ENCODE data around the gene BRD3.

The BRD3 gene

GRCh38 chr9:134029248-134030226 lies 38.3 kb downstream of the BRD3 start:
- no peaks in the 10 kb centered on the region for H3K9me3 ChIP-seq (ENCODE audit: severe bottlenecking)
- peak; percentile 80 for DNase-seq
- 0 out of 2 replicates have a peak overlapping the region, but pooled peaks have one; percentile 8 for H3K4me3 ChIP-seq (ENCODE audit: low read depth, low read length)
- H3K27me3 ChIP-seq (ENCODE audit: insufficient read depth, low read depth, severe bottlenecking) = no peaks in the 10 kb centered on the region
- no peak for TF ChIP-seq CTCF (IDR thresholded peaks at IDR 0.05; ENCODE audit: low read depth, low read length)
- peaks cover 60% of the 10 kb centered on the region for H3K36me3 ChIP-seq
- peak overlapping the region; percentile 82 for H3K27ac ChIP-seq

- Histone ChIP-seq H3K27me3 (ENCODE audit: insufficient read depth, low read depth, severe bottlenecking) (no peaks in the 10 kb centered on the region), H3K27ac (peak overlapping the region; percentile 82), H3K4me3 (ENCODE audit: low read depth, low read length) (no peak overlapping the region), H3K9me3 (ENCODE audit: severe bottlenecking) (no peaks in the 10 kb centered on the region), H3K36me3 (peaks cover 52% of the 10 kb centered on the region)
- no peak for TF ChIP-seq CTCF (IDR thresholded peaks at IDR 0.05; ENCODE audit: low read depth, low read length)
- peak; percentile 53 for DNase-seq
These were observed 39.1 kb downstream of the BRD3 start for GRCh38 chr9:134028575-134029247.

- TF ChIP-seq CTCF (IDR thresholded peaks at IDR 0.05; ENCODE audit: low read depth, low read length) = no peak
- H3K27ac ChIP-seq = peak overlapping the region; percentile 82
- H3K4me3 ChIP-seq (ENCODE audit: low read depth, low read length) = no peak overlapping the region
- no peaks in the 10 kb centered on the region for H3K27me3 ChIP-seq (ENCODE audit: insufficient read depth, low read depth, severe bottlenecking)
- no peak for DNase-seq
- H3K36me3 ChIP-seq = peaks cover 45% of the 10 kb centered on the region
- no peaks in the 10 kb centered on the region for H3K9me3 ChIP-seq (ENCODE audit: severe bottlenecking)
These were observed 39.8 kb downstream of the BRD3 start for GRCh38 chr9:134028076-134028475.

GRCh38 chr9:134027561-134027960 lies 40.3 kb downstream of the BRD3 start:
- DNase-seq = no peak
- peaks cover 41% of the 10 kb centered on the region for H3K36me3 ChIP-seq
- no peaks in the 10 kb centered on the region for H3K9me3 ChIP-seq (ENCODE audit: severe bottlenecking)
- TF ChIP-seq CTCF (IDR thresholded peaks at IDR 0.05; ENCODE audit: low read depth, low read length) = no peak
- no peak overlapping the region for H3K4me3 ChIP-seq (ENCODE audit: low read depth, low read length)
- peak overlapping the region; percentile 82; the same call in 1 of the 2 replicates for H3K27ac ChIP-seq
- no peaks in the 10 kb centered on the region for H3K27me3 ChIP-seq (ENCODE audit: insufficient read depth, low read depth, severe bottlenecking)

- Histone ChIP-seq H3K27ac (no peak overlapping the region), H3K27me3 (ENCODE audit: insufficient read depth, low read depth, severe bottlenecking) (no peaks in the 10 kb centered on the region), H3K9me3 (ENCODE audit: severe bottlenecking) (no peaks in the 10 kb centered on the region), H3K36me3 (peaks cover 41% of the 10 kb centered on the region), H3K4me3 (ENCODE audit: low read depth, low read length) (no peak overlapping the region)
- no peak for DNase-seq
- no peak for TF ChIP-seq CTCF (IDR thresholded peaks at IDR 0.05; ENCODE audit: low read depth, low read length)
These were observed 40.8 kb downstream of the BRD3 start for GRCh38 chr9:134026981-134027380.

Data from WERI-Rb-1 (cell line).